OCI-M1 (cell line): ENCODE data around the gene FMR1.

Experiments used
- DNase-seq: peaks from one replicate; lab custom pipeline; 2025; lab: John Stamatoyannopoulos, UW

The FMR1 gene

DNA sequence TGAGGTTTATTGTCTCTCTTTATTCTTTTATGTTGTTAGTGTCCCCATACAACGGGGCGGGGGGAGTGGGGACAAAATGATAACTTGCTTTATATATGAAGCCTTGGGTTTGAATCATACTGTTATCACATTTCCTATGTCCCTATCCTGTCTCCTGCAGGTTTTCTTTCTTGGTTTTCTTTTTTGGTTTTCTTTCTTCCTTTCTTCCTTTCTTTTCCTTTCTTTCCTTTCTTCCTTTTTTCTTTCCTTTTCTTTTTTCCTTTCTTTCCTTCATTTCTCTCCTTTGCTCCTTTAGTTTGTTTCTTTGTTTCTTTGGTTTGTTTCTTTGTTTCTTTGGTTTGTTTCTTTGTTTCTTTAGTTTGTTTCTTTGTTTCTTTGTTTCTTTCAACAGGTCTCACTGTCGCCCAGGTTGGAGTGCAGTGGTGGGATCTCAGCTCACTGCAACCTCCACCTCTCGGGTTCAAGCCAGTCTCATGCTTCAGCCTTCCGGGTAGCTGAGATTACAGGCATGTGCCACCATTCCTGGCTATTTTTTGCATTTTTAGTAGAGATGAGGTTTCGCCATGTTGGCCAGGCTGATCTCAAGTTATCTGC is 4.8 kb downstream of the FMR1 start:
- DNase-seq = no peak

DNA sequence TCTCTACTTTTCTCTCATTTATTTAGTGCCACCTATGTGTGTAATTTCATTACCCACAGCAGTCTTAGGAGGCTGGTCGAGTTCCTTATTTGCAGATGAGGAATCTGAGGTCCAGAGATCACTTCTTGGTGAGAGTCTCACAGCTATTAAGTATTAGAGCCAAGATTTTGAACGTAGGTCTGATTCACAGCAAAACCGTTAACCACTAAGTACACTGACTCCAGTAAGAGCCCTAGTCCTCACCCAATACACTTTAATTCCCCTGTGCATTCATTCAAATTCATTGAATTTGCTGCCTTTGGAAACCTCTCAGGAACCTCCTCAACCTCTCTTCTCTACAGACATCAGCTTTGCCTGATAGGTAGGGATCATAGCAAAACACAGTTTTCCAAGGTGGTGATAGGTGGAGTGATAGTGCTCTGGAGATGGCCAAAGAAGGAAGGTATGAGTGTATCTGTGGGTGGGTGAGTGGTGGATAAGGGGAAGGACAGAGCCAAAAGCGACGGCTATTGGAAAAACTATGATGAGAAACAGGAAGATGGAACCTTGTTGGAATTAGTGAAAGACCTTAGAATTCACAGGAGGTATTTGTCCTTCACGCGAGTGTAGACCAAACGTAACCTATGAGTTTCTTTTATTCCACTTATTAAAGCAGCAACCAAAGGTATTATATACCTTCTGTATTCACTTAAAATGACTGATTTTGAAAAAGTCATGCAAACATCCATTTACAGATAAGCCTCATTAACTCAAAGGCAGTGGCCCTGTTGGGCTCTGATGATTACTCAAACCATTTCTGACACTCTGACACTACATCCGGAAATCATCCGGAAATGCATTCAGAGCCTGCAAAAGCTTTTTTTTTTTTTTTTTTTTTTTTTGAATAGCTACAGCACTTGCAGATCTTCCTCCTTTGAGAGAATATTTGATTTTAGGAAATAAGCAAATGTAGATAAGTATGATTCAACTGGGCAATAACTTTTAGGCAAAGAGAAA is 6.3 kb downstream of the FMR1 start:
- DNase-seq = no peak

- no peak for DNase-seq
These were observed 8.5 kb downstream of the FMR1 start for GRCh38 chrX:147920161-147920666.

DNA sequence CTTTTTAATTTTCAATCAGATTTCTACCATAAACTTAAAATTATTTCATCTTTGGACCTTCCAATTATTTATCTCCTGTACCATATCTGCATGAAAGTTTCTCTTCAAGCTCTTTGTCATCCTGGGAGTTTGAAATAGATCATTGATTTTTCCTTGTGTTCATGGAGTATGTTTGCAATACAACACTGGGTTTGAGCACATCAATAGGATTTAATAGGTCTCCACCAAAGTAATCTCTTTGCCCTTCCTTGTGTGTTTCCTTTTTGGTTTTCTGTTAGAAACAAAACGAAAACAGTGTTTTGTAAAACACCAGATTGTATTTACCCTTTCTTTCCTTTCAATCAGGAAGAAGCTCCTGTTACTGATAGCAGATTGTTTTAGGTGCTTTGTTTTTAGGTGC is 11.9 kb downstream of the FMR1 start:
- DNase-seq = no peak

- no peak for DNase-seq
These were observed 15.5 kb downstream of the FMR1 start for GRCh38 chrX:147927256-147927655.

GRCh38 chrX:147933815-147934214 is 22.1 kb downstream of the FMR1 start:
- DNase-seq = no peak

DNA sequence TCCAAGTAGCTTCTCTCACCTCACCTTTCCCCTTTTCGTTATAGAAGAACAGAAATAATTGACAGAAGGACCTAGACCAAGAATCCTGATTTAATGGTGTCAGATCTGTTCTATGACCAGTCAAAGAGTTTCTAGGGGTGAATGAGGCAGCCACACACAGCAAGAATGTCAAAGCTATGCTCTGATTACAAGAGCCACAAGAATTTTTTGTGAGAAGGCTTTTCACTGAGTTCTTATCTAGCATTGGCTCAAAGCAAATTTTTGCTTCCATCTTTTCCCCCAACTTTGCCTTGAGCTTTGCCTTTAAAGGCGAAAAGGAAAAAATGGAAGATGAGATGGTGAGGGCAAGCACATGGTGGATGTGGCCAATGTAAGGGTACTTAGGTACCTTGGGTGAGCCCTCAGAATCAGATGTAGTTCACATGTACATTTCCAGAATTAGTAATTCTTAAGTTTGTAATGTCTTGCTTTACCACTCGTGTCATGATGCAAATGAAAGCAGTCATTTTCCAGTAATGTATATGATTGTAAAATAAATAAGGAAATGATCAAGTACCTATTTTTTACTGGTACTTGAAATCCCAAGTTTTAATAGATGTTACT is 23.5 kb downstream of the FMR1 start:
- DNase-seq = no peak

- no peak for DNase-seq
These were observed 33.6 kb downstream of the FMR1 start for GRCh38 chrX:147945286-147945685.

GRCh38 chrX:147948531-147948930 is 36.8 kb downstream of the FMR1 start:
- no peak for DNase-seq

DNA sequence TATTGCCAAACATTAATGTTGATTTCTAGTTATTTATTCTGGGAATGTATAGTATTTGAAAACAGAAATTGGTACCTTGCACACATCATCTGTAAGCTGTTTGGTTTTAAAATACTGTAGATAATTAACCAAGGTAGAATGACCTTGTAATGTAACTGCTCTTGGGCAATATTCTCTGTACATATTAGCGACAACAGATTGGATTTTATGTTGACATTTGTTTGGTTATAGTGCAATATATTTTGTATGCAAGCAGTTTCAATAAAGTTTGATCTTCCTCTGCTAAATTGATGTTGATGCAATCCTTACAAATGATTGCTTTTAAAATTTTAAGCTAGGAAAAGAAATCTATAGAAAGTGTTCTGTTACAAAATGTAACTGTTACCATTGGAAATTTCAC is 38.6 kb downstream of the FMR1 start:
- DNase-seq = no peak

GRCh38 chrX:147953976-147954375 is 42.3 kb downstream of the FMR1 start:
- no peak for DNase-seq

DNA sequence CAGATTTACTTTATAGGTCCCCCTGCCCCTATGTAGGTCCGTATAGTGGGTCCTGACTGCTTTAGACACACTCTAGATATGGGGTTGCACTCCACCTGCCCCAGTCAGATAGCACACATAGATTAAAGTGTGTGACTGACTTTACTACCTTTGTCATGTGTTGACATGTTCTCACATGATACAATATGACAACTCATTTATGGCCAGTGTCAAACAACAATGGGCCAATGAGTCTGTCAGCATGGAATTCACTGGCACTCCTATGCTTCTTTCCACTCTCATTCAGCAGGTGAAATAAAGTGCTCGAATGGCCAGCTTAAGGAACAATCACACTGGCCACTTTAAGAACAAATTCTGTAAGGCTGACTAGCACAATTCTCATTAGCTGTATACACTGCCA is 45.6 kb downstream of the FMR1 start:
- no peak for DNase-seq

DNA sequence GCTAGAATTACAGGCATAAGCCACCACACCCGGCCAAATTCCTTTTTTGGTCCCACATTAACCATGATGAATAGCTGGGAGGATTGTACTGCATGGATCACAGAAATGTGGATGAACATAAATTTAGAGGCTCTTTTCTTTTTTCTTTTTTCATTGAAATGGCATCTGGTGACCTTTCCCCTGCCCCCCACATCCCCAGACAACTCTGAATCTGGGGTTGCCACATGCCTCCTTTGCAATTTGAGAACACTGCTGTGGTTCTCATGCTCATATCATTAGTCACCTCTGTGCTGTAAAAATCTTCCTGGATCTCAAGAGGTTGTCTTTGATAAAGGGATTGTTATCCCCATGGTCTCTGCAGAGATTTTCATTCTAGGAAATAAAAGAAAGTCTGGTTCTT is 46.6 kb downstream of the FMR1 start:
- no peak for DNase-seq

DNA sequence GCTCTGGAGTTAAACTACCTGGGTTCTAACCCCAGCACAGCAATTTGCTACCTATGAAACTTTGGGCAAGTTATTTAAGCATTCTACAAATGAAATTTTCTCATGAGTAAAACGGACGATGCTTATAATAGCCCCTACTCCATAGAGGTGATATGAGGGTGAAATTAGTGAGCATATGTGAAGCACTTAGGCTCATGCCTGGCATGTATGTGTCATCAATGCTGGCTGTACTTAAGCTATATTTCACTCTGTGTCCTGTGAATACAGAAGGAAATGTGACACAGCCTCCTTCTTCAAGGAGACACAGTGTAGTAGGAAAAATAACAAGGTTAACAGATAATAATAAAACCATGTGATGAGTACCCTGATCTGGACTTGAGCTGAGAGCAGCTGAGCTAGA is 49.0 kb downstream of the FMR1 start:
- no peak for DNase-seq

DNA sequence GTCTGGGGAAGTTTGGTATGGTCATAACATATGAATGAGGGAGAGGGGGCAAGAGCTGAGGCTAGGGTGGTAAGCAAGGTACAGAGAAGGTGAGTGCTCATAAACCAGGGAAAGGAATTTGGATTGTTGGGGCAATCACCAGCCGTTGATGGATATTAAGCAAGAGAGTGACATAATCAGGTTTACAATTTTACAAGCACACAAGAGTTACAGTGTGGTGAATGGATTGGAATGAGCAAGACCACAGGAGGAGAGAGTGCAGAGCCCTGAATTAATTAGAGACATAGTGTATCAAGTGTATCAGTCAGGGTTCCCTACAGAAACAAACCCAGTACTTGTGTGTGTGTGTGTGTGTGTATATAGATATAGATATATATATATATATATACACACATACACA is 50.8 kb downstream of the FMR1 start:
- DNase-seq = no peak

- no peak for DNase-seq
These were observed 67.2 kb downstream of the FMR1 start for GRCh38 chrX:147978931-147979330.

DNA sequence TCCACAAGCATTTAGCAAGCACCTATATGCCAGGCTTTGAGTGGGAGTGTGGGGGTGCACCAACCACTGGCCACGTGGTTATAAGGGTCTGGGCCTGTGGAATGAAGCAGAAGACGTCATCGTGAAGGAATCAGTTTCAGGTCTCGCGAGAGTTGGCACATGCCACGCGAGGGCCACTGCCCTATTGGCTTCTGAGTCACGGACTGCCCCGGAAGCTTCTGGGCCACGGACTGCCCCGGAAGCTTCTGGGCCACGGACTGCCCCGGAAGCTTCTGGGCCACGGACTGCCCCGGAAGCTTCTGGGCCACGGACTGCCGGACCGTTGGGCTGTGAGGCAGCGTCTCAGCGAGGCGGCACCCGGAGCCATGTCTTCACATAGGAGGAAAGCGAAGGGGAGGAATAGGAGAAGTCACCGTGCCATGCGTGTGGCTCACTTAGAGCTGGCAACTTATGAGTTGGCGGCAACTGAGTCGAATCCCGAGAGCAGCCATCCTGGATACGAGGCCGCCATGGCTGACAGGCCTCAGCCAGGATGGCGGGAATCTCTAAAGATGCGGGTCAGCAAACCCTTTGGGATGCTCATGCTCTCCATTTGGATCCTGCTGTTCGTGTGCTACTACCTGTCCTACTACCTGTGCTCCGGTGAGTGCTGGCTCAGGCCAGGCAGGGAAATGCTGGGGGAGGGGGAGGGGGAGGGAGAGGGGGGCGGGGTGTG is 69.5 kb downstream of the FMR1 start, which contains the start of gene FMR1NB:
Gene FMR1NB, plus strand, starts transcription at position 300 of the 715 bp plus-strand sequence. Its CDS starts 66 bp downstream, at position 366.
- DNase-seq = no peak
